Smooth muscle cell (in vitro differentiated cells): ENCODE results near the gene GATA2. TPM values are rescaled to one million over a fixed set of nuclear protein-coding genes. Genes with fewer than 3 reads are reported as not detected.

Experiments used
- DNase-seq: peaks from one replicate; lab custom pipeline; 2025; ENCODE audit not compliant: unreplicated experiment; lab: John Stamatoyannopoulos, UW
- H2AFZ ChIP-seq: fragments of 200-600 bp; sonication (generic); 2 replicates; pipeline ENCODE4 v1.6.0; 2016; ENCODE audit warnings: antibody characterized with exemption, low read depth, mild to moderate bottlenecking
- H3F3A ChIP-seq: fragments of 200-600 bp; sonication (generic); 2 replicates; pipeline ENCODE4 v1.6.0; 2017; ENCODE audit warnings: antibody characterized with exemption, low read depth
- H3K27ac ChIP-seq: fragments of 200-600 bp; sonication (generic); 2 replicates; pipeline ENCODE4 v1.5.1; 2016; ENCODE audit warnings: low read depth, mild to moderate bottlenecking
- H3K27me3 ChIP-seq: fragments of 200-600 bp; sonication (generic); 2 replicates; pipeline ENCODE4 v1.6.1; 2016; ENCODE audit warnings: low read depth, mild to moderate bottlenecking
- H3K36me3 ChIP-seq: fragments of 200-600 bp; sonication (generic); 2 replicates; pipeline ENCODE4 v1.5.1; 2016; ENCODE audit warnings: low read depth
- H3K4me1 ChIP-seq: fragments of 200-600 bp; sonication (generic); 2 replicates; pipeline ENCODE4 v1.5.1; 2016; ENCODE audit warnings: low read depth
- H3K4me2 ChIP-seq: fragments of 200-600 bp; sonication (generic); 2 replicates; pipeline ENCODE4 v1.6.0; 2016; ENCODE audit warnings: mild to moderate bottlenecking
- H3K4me3 ChIP-seq: fragments of 200-600 bp; sonication (generic); 2 replicates; pipeline ENCODE4 v1.5.1; 2016; ENCODE audit warnings: mild to moderate bottlenecking
- H3K79me2 ChIP-seq: fragments of 200-600 bp; sonication (generic); 2 replicates; pipeline ENCODE4 v1.6.0; 2016; ENCODE audit warnings: low read depth, mild to moderate bottlenecking
- H3K9ac ChIP-seq: fragments of 200-600 bp; sonication (generic); 2 replicates; pipeline ENCODE4 v1.6.0; 2016; ENCODE audit warnings: low read depth
- H3K9me3 ChIP-seq: fragments of 200-600 bp; sonication (generic); replicated peaks from 2 replicates; pipeline ENCODE4 v1.5.1; 2016; ENCODE audit warnings: low read depth
- H4K20me1 ChIP-seq: fragments of 200-600 bp; sonication (generic); 2 replicates; pipeline ENCODE4 v1.6.0; 2016; ENCODE audit warnings: low read depth
- WGBS: methylation state at CpG from one replicate; pipeline ENCODE4 v1.1.7; 2016; ENCODE audit warnings: low lambda C conversion rate; 5-methylcytosine and 5-hydroxymethylcytosine counted together
- polyA plus RNA-seq: library from polyadenylated mRNA; unstranded; fragments of >200 nt; fragmentation: Nextera tagmentation; extraction: Ambion mirVana; gene quantifications from 2 replicates; pipeline ENCODE4 v1.2.1, GENCODE V29; 2016
- total RNA-seq: library from RNA; depleted of rRNA; stranded (reverse); fragments of >200 nt; gene quantifications from 2 replicates; pipeline ENCODE4 v1.2.3, GENCODE V29; 2014
- TF ChIP-seq, protein P1 (sequence below): fragments of 200-600 bp; sonication (generic); IDR thresholded peaks from 2 replicates; pipeline ENCODE4 v1.5.1; 2017; ENCODE audit warnings: borderline replicate concordance, mild to moderate bottlenecking, antibody characterized with exemption; ENCODE audit not compliant: insufficient read depth, poor library complexity, severe bottlenecking

Gene GATA2
- total and polyA plus RNA-seq, 2 experiments from 2014 or later: 5.8 to 6.8 TPM

DNA sequence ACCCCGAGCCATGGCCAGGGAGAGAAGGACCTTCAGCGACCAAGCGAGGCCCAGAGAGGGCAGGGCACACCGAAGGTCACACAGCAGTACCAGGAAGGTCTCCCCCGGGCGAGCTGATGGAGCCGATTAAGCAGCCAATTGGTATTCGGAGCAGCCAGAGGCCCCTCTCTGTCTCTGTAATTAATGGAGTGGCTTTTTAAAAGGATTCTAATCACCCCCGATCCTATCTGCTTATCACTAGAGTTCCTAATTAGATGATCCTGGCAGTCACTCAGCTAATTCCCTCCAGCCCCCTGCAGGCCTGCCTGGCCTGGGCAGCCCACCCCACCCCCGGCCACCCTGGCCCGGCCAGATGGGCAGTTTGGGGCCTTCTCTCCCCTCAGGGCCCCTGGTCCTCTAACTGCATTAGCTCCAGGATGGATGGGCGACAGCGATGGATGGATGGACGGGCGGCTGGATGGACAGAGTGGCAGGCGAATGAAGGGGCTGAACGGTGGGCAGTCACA, 24.7 kb downstream of the GATA2 start:
- H2AFZ ChIP-seq: no peak overlapping the region
- TF ChIP-seq, protein P1, sequence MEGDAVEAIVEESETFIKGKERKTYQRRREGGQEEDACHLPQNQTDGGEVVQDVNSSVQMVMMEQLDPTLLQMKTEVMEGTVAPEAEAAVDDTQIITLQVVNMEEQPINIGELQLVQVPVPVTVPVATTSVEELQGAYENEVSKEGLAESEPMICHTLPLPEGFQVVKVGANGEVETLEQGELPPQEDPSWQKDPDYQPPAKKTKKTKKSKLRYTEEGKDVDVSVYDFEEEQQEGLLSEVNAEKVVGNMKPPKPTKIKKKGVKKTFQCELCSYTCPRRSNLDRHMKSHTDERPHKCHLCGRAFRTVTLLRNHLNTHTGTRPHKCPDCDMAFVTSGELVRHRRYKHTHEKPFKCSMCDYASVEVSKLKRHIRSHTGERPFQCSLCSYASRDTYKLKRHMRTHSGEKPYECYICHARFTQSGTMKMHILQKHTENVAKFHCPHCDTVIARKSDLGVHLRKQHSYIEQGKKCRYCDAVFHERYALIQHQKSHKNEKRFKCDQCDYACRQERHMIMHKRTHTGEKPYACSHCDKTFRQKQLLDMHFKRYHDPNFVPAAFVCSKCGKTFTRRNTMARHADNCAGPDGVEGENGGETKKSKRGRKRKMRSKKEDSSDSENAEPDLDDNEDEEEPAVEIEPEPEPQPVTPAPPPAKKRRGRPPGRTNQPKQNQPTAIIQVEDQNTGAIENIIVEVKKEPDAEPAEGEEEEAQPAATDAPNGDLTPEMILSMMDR: no peak
- H3K4me3 ChIP-seq: no peak overlapping the region
- 74% methylated on average over 17 of the region's 17 CpGs for WGBS
- no peaks in the 10 kb centered on the region for H3K9me3 ChIP-seq
- no peak overlapping the region for H3K9ac ChIP-seq
- H3K4me2 ChIP-seq: no peak overlapping the region
- no peaks in the 10 kb centered on the region for H4K20me1 ChIP-seq
- H3K27me3 ChIP-seq: peaks cover 20% of the 10 kb centered on the region
- H3K27ac ChIP-seq: no peak overlapping the region
- H3K4me1 ChIP-seq: no peaks in the 10 kb centered on the region
- DNase-seq: no peak
- no peaks in the 10 kb centered on the region for H3K79me2 ChIP-seq
- H3K36me3 ChIP-seq: no peaks in the 10 kb centered on the region
- no peaks in the 10 kb centered on the region for H3F3A ChIP-seq

DNA sequence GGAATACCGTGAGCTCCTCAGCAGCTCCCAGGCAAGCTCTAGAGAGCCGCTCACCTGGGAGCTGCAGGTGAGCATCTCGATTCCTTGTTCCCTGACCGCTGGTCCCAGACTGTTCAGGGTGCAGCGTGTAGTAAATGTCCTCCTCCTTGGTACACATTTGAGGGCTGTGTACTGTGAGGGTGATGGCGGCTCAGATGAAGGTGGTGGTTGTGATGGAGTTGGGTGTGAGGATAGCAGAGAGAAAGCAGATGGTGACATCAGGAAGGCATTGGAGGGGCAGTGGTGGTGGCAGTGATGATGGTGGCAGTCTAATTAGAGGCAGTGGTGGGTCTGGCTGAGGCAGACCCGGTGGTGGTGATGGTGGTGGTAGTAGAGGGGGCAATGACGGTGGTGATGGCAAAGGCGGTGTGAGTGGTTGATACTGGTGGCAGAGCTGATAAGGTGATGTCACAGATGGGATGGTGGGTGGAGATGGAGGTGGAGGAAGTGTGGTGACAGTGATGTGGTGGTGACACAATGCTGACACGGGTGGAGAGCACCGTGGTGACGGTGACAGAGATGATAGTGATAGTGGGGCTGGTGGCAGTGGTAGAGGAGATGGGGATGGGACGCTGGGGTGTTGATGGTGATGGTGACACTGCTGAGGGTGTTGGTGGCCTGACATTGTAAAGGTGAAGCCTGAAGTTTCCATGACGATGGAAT, 26.0 kb downstream of the GATA2 start, which contains the start of gene DNAJB8:
TSS of gene DNAJB8 (minus strand) at position 51 of the 702 bp plus-strand sequence. CDS start 3,645 bp downstream, outside the sequence.
- no peaks in the 10 kb centered on the region for H3K9me3 ChIP-seq
- H3K4me3 ChIP-seq: no peak within 1 kb of the TSS
- TF ChIP-seq, protein P1: no peak
- no peak within 1 kb of the TSS for H3K4me2 ChIP-seq
- no peaks in the 10 kb centered on the region for H3K79me2 ChIP-seq
- peaks cover 20% of the 10 kb centered on the region for H3K27me3 ChIP-seq
- H3F3A ChIP-seq: no peaks in the 10 kb centered on the region
- whole genome bisulfite sequencing: 90% methylated on average over 14 of the region's 14 CpGs
- no peaks in the 10 kb centered on the region for H3K36me3 ChIP-seq
- no peak within 1 kb of the TSS for H3K27ac ChIP-seq
- H2AFZ ChIP-seq: no peak within 1 kb of the TSS
- no peaks in the 10 kb centered on the region for H3K4me1 ChIP-seq
- DNase-seq: no peak
- no peak within 1 kb of the TSS for H3K9ac ChIP-seq
- no peaks in the 10 kb centered on the region for H4K20me1 ChIP-seq

DNA sequence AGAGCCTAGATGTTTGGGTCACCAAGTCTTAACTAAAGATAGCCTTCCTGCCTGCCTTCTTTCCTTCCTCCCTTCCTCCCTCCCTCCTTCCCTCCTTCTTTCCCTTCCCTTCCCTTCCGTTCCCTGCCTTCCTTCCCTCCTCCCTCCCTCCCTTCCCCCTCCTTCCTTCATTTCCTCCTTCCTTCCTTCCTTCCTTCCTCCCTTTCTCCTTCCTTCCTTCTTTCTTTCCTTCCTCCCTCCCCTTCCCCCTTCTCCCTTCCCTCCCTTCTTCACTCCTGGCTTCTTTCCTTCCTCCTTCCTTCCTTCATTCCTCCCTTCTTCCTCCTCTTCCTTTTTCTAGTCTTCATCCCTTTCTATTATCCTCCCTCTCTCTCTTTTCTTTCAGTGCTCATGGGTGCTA, 28.3 kb downstream of the GATA2 start:
- no peak for DNase-seq
- Histone ChIP-seq H3K27ac (no peak overlapping the region), H3K9ac (no peak overlapping the region), H3K79me2 (no peaks in the 10 kb centered on the region), H3K36me3 (no peaks in the 10 kb centered on the region), H3K27me3 (peaks cover 20% of the 10 kb centered on the region), H2AFZ (no peak overlapping the region), H4K20me1 (no peaks in the 10 kb centered on the region), H3K9me3 (no peaks in the 10 kb centered on the region), H3K4me2 (no peak overlapping the region), H3K4me3 (no peak overlapping the region), H3K4me1 (no peaks in the 10 kb centered on the region), H3F3A (no peaks in the 10 kb centered on the region)
- TF ChIP-seq, protein P1: no peak
- 43% methylated on average over 1 of the region's 1 CpG for WGBS
